Activated CD8-positive, alpha-beta memory T cell treated with anti-CD3 and anti-CD28 coated beads for 4 hours (primary cell): ENCODE measurements around the gene LIG4.
"Not testable (repeated sequence)": the region's sequence is repeated elsewhere in the genome, so short reads cannot be mapped to it uniquely, and the experiment has no call there.

ENCODE experiments used
- DNase-seq, 2 donors: peaks; one replicate each; pipeline ENCODE4 v3.0.0-alpha.2; 2020; ENCODE audit warnings: low read depth in 2 of 2

LIG4 gene

DNA sequence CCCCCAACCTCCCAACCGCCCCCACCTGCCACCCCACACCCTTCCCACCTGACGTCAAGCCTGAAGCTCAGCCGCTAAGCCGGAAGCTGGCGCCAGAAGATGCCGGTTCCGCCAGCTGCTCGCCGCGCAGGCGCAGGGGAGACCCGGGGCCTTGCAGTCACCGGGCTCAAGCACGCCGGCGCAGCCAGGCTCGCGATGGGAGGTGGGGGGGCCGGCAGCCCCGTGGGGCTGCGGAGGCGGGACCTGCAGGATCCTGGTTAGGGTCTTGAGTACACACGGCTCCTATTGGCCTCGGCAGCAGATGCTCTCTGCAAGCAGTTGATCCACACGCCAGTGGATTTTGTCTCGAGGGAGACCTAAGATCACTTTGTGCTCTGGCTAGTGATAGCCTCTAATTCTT, at the start of gene LIG4:
Gene LIG4, minus strand, starts transcription at position 101 of the 400 bp plus-strand sequence. CDS start 4,268 bp downstream, outside the sequence.
- peak; percentile 81 to 91 for DNase-seq

DNA sequence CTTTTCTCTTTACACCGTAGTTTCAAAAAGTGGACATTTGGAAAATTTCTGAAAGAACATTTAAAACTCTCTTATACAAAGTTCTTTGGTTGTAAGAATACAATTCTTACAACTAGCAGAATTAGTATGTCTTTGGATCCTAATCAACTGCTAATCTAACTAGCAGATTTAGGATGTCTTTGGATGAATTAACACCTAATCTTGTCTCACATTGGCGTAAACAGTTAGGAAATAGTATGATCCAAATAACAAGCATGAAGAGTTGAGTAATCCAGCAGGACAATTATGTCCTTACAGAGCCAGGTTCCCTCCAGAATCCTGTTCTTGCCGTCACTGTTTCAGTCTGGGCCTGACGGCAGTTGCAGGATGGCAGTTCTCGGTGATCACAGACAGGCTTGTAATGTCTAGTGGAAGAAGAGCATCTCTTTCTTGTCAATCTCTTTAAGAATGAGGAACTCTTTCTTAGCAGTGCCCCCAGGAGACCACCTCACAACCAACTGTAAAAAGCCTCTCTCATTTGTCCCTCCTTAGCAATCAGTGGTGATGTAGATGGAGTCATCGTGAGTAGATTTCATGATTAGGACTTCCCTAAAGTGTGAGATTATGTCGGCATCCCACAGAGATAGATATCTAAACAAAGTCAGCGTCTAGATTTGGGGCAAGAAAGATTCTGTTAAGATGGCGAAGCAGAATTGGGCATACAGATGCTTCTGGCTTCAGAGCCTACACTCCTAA, 48.5 kb upstream of the LIG4 start:
- DNase-seq: no peak

DNA sequence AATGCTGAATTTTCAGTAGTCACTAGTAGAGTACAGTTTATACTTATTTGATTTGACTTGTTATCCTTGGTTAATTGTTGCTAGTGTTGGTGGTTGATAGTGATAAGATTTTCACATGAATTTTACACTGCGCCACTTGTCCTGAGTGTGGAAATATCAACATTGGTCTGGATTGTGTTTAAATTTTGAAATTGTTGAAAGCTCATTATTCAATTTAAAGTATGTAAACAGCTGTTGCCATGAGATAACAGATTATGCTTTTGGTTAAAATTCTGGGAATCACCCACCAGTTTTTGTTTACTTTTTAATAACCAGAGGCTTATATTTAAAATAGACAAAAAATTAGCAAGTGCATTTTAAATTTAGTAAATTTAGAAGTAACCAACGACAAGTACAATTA, 41.9 kb upstream of the LIG4 start:
- DNase-seq: no peak

DNA sequence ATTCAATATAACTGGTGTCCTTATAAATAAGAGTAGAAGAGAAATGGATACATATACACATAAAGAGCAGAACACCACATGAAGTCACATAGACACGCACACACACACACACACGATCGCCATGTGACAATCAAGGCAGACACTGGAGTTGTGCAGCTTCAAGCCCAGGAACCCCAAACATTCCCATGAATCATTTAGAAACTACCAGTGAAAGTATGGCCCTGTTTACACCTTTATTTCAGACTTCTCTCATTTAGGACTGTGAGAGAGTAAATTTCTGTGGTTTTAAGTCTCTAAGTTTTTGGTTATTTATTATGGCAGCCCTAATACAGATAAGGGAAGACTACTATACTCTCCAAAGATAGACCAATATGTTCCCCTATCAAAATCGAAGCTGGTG, 33.8 kb upstream of the LIG4 start:
- DNase-seq: no peak

DNA sequence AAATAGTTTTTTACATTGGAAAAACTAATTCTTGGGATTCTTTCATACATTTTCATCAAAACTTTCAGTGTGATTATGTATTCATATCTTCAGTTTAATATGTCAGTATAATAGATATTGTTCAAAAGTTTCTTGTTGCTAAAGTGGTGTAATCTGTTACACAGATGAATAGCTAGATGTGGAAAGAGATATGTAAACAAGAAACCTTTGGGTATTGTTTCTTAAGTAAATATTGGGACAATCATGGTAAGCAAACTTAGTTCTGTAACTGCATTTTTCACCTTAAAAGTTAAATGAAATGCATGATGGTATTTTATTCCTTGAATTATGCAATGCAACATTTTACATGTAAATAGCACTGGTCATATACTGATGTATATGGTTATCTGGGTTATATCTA, 15.0 kb upstream of the LIG4 start:
- DNase-seq: no peak

DNA sequence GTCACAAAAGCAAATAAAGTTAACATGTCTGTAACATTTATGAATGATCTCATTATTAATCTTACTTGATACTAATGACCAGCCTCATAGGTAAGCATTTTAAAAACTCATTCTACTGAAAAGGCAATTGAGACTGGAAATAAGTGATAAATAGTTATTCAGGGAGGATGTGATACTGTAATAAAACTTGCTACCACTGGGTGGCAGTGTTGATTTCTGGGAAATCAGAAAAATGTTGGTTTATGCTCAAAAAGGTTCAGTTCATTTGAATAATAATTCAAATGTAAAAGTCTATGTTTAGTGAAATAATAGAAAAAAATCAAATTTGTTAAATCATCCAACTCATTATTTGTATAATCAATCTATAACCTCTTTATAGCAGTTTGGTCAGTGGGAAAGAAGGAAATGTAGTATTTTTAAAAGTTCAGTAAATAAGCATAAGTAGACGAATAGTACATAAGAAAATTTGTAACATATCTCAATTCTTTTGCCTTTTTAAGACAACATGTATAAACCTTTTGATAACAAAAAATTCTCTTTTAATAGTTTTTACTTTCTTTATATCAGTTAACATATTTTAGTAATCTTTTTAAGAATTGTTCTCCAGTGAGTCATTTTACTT, 12.4 kb upstream of the LIG4 start:
- DNase-seq: no peak

DNA sequence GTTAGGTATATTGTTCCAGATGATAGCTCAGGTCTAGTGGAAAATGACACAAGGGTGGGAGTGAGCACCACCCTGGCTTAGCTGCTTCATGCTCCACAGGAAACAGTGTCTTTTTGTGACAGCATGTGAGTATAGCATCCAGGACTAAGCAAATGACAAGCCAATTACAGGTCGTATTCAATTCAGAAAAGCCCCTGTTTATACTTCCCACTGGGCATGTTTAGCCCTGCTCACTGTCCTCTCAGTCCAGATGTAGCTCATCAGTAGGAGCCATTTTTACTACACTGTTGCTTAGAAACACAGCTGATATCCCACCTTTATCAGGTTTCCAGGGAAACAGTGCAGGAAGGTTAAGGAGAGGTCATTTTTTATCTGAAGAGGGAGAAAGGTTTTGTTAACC, 10.8 kb upstream of the LIG4 start:
- no peak for DNase-seq

DNA sequence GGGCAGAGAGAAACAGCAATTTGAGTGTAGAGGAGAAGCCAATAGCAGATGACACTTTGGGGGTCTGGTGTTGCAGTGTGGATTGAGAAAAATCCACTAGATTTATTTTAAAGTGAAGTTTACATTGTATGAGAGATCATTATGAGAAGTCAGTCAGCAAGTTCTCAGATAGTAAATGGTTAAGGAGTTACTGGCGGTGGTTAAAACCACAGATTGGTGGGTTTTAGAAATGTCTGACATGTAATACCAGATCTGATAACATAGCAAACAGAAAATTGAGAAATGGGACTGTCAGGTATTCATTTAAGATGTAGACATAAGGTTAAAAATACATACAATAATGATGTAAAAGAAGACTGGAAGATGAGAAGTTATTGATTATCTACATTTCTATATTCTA, 10.1 kb upstream of the LIG4 start:
- DNase-seq: no peak

DNA sequence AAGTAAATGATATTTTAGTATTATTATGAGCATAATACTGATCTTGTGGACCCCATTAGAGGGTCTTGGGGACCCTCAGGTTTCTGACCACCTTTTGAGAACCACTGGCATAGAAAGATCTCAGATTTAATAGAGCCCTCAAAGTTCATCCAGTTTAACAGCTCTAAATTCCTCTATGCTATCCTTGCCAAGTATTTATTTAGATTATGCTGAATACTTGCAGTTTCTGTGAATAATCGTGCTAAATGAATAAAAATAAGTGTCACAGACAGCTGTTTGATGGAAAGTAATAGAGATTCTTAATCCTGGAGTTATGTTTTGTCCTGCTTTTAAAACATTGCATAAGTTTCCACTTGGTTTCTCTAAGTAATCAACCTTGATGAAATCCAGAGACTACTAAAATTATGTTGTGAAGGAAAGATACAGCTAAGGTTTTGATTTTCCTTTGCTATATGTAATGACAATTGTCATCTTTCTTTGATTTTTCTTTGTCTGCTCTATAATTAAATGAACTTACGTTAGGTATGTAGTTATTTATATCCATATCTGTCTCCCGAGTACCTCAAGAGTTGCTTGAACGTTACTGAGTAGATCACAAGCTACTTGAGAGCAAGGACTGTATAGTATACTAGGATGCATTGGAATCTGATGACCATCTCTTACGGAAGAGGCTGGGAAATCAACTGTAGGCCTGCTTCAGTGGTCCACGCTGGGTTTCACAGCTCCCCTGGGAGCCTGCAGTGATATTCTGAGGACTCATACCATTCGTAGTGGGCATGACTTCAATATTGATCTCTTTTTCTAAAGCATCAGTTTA, 8.6 kb upstream of the LIG4 start:
- no peak for DNase-seq

DNA sequence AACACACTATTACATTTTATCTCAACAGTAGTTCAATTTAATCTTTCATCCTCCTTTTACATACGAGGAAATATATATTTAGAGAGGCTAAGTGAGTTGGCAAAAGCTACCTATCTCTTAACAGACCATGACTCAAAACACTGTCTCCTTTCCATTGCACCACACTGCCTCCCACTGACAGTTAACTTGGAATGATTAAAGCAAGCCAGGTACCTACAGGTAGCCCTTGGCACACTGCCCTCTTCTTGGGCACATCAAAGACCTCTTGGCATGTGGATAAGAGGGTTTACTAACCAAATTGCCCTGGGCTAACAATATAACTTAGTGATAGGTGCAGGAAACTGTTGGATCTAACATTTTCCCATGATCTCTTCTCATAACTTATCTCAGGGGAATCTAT, 4.7 kb upstream of the LIG4 start:
- DNase-seq: no peak

DNA sequence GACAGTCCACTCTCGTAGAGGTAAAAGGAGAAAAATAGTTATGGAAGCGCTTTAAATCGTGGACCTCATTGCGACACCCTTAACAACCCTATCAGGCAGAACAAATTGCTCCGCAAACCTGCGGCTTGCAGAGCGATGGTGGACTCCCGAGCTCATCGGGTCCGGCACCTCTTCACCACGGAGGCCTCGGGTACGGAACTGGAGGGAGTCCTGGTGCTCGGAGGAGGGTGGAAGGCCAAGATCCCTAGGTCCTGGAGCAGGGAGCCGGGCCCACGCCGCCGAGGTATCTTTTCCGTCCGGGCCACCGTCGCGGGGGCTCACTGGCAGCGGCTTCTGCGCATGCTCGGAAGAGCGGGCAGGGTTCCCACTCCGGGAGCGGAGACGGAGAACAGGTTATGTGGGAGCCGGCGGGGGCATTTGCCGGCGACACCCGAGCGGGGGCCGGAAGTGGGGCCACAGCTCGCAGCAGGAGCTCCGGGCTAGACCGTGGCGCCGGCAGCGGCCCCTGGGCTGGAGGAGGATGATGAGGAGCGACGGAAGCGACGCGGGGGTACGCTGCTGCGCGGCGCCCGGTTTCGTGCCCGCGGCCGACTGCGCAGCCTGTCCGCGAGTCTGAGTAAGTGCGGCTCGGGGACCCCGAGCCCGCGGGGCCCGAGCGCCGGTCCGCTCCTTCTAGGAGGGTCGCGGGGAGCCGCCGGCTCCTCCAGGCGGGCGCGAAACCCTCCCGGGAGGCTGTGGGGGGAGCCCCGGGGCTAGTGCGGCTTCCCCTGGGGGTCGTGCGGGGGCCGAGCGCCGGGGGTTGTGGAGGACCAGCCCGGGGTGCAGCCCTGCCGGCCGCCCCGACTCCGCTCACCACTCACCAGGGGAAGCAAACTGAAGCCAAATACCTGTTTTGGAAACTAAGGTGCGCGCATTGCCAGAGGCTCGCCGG, 3.0 kb upstream of the LIG4 start, which contains the start of gene ABHD13:
Gene ABHD13, plus strand, starts transcription at position 349 of the 931 bp plus-strand sequence. CDS start 10,827 bp downstream, outside the sequence.
- DNase-seq: peak; percentile 76 to 81

DNA sequence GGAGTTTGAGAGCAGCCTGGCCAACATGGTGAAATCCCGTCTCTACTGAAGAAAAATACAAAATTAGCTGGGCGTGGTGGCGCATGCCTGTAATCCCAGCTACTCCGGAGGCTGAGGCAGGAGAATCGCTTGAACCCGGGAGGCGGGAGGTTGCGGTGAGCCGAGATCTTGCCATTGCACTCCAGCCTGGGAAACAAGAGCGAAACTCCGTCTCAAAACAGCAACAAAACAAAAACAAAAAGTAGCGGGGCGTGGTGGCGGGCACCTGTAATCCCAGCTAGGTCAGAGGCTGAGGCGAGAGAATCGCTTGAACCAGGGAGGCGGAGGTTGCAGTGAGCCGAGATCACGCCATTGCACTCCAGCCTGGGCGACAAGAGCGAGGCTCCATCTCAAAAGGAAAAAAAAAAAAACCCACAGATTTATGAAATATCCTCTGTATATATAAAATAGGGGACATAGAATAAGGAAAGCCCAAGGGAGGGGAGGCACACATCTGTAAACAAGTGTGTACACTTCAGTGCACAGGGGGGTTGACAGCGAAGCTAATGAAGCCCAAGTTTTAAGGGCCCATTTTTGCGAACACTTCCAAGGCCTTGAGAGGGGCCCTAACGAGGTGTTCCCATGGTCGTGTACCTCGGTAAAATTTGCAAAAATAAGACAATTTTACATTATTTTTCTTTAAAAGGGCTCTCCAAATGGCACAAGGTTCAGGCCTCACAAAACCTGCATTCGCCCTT, 2.1 kb upstream of the LIG4 start:
- DNase-seq: not testable (repeated sequence)

DNA sequence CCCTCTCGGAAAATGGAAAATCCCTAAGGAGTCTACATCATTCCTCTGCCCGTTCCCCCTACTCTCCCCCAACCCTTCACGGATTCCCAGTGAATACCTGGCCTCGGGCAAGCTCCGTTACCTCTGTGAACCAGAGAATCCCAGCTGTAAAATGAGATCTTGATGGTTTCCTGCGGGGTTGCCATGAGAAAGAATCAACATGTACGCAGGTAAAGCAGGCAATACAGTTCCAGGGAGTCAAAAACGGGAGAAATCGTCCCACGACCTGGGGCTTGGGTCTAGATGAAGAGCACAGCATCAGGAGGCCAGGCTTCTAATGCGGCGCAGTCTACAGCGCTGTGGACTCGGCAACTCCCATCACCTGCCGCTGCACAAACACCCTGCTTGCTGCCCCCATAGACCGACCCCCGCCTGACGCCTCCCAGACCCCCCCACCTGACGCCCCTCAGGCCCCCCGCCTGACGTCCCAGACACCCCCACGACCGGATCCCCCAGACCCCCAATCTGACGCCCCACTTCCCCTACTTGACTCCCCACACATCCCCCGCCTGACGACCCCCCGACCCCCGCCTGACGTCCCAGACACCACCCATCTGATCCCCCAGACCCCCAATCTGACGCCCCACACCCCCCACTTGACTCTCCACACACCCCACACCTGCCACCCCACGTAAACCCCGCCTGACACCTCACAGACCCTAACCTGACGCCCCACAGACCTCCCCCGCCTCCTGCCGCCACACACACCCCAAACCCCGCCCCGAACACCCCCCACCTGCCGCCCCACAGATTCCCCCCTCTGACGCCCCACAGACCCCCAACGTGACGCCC, 680 bp downstream of the LIG4 start:
- no peak for DNase-seq

DNA sequence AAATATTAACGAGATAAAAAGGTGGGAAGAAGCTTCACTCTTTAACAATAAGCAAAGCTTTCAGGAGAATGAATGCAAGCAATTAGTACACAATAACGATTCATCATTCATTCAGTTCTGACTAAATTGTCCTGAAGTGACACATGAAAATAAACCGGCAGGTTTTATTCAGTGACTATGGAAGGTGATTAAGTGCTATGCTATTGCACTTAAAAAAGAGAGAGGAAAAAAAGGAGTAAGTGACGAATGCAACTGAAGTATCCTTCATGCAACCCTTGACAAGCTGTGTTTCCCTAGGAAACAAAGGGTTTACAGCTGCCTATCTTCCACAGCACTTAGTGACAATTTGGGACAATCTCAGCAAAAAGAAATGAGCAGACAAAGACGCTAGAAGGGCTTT, 1.4 kb downstream of the LIG4 start:
- no peak for DNase-seq

DNA sequence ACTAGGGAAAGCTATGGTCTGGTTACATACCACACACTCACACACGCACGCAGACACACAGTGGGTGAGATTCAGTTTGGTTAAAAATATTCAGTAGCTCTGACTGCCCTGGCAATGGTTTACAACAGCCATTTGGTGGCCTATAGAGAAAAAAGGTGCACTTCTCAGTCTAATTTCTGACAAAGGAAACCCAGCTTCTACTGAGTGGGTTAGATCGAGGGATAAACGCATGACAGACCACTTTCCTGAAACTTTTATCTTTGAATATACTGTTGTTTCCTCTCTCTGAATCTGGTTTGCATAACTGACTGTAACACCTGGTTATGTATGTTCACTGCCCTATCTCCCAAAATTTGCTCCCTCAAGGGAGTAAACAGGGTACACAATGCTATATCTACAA, 2.5 kb downstream of the LIG4 start:
- no peak for DNase-seq

DNA sequence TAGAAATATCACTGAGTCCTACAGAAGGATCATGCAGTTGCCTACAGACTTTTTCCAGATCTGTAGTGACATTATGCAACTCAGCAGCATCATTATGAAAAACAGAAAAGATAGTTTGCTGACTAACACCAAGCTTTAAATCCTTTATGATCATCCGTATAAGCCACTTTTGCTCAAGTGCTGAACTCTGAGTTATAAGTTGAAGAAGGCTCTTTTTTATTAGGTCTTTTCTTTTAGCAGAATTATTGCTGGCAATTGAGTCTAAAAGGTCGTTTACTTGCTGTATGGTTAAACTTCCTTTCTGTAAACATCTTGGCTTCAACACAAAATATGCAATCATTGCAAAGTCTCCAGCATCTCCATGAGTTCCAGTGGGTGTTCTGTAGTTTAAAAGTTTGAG, 4.8 kb downstream of the LIG4 start:
- DNase-seq: no peak

DNA sequence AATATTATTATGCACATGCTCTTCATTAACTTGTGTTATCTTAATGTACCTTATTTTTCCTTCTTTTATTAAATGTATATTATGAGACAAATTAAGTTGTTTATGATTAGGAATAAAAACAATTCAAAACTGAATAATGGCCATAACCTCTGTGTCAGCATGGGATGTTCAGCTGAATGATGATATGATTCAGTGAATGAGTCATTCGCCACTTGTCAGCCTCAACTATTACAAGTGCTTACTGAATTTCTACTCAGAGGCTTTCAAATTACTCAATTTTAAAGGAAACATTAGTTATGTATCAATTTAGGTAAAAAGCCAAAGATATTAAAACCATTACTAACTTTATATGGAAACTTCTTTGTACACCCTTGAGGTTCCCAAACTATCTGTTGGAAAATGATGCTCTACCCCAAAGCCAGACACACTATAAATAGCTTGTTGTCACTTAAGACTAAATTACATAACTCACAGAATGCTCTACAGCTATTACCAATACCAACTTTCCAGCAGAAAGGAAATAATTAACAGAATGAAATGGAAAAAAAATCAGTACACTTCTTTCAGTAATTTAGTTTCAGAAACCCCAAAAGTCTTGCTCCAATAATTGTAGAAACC, 14.4 kb downstream of the LIG4 start:
- DNase-seq: no peak

DNA sequence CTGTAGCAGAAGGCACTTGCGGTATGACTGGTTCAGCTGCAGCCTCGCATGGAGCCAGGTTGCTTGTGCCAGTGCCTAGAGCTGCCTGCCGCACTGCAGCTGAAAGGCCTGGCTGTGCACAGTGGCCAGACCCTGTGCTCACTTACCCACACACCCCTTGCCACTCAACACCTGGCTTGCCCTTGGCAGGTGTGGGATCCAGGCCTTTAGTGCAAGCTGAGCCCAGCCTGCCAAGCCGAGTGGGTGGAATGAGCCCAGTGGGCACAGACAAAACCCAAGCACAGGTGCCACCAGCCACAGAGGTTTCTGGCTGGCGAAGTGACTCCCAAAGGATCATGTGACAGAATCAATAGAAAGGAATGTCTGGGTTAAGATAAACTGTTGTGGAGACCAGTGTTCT, 19.5 kb downstream of the LIG4 start:
- no peak for DNase-seq

DNA sequence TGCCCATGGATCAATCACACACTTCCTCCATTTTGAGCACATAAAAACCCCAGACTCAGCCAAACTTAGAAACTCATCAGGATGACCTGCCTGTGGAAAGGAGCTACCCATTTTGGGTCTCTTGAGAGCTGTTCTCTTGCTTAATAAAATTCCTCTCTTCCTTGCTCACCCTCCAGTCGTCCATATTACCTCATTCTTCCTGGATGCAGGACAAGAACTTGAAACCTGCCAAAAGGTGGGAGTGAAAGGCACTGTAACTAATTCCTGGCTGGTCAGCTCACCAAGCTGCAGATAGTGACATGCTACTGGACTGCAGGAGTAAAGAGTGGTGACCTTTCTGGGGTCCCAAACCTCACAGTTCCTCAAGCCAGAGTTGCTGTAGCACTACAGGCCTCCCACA, 20.2 kb downstream of the LIG4 start:
- DNase-seq: no peak
